Stimulated activated CD8-positive, alpha-beta memory T cell treated with anti-CD3 and anti-CD28 coated beads, Interleukin-2, amount 100 ng/mL, for 48 hours (primary cell): ENCODE results near the gene HSF2BP.
"Not testable (repeated sequence)": the region's sequence is repeated elsewhere in the genome, so short reads cannot be mapped to it uniquely, and the experiment has no call there.

Source experiments
- DNase-seq, 2 donors: peaks; one replicate each; pipeline ENCODE4 v3.0.0-alpha.2; 2020; ENCODE audit warnings: low read depth in 2 of 2

HSF2BP gene

GRCh38 chr21:43651926-43652325 is 7.4 kb downstream of the HSF2BP start:
- not testable (repeated sequence) for DNase-seq

GRCh38 chr21:43648171-43648570 is 11.1 kb downstream of the HSF2BP start:
- no peak for DNase-seq

- DNase-seq = peak; percentile 73 to 79
These were observed 12.6 kb downstream of the HSF2BP start for GRCh38 chr21:43646550-43647260.

- no peak for DNase-seq
These were observed 13.3 kb downstream of the HSF2BP start for GRCh38 chr21:43645976-43646375.

- no peak for DNase-seq
These were observed 14.0 kb downstream of the HSF2BP start for GRCh38 chr21:43645136-43645891.

GRCh38 chr21:43644609-43645008 is 14.7 kb downstream of the HSF2BP start:
- DNase-seq = no peak

GRCh38 chr21:43644071-43644470 is 15.2 kb downstream of the HSF2BP start:
- DNase-seq = no peak

GRCh38 chr21:43643193-43643592 is 16.1 kb downstream of the HSF2BP start:
- no peak for DNase-seq

GRCh38 chr21:43640400-43640799 is 18.9 kb downstream of the HSF2BP start:
- no peak for DNase-seq

GRCh38 chr21:43639470-43640353 is 19.6 kb downstream of the HSF2BP start:
- DNase-seq = no peak

GRCh38 chr21:43637530-43638158 is 21.6 kb downstream of the HSF2BP start:
- no peak for DNase-seq

- no peak for DNase-seq
These were observed 23.9 kb downstream of the HSF2BP start for GRCh38 chr21:43635436-43635835.

- no peak for DNase-seq
These were observed 24.7 kb downstream of the HSF2BP start for GRCh38 chr21:43634618-43635017.

GRCh38 chr21:43632373-43632905 is 26.8 kb downstream of the HSF2BP start:
- DNase-seq = no peak

GRCh38 chr21:43631411-43632107 is 27.7 kb downstream of the HSF2BP start:
- DNase-seq = no peak

GRCh38 chr21:43627527-43627926 is 31.8 kb downstream of the HSF2BP start:
- no peak for DNase-seq

GRCh38 chr21:43626390-43626789 is 32.9 kb downstream of the HSF2BP start:
- no peak for DNase-seq

GRCh38 chr21:43624339-43624738 is 34.9 kb downstream of the HSF2BP start:
- DNase-seq = no peak

- DNase-seq = no peak
These were observed 35.7 kb downstream of the HSF2BP start for GRCh38 chr21:43623588-43623987.

- DNase-seq = no peak
These were observed 36.5 kb downstream of the HSF2BP start for GRCh38 chr21:43622796-43623195.

- no peak for DNase-seq
These were observed 39.4 kb downstream of the HSF2BP start for GRCh38 chr21:43619856-43620255.
